ENCODE results near the gene UNC93A.

GRCh38 chr6:167270499-167271311 is 20.4 kb upstream of the UNC93A start:
- TF ChIP-seq PATZ1 (CRISPR knock-in tag; IDR thresholded peaks at IDR 0.05; ENCODE audit: borderline replicate concordance) (no peak), ZNF8 (CRISPR knock-in tag; IDR thresholded peaks at IDR 0.05) (no peak), ZNF565 (CRISPR knock-in tag; conservative IDR thresholded peaks at IDR 0.05; ENCODE audit: low read depth) (no peak)

Measured in SK-N-SH treated with all-trans-retinoic acid at 6 μM for 48 hours (cell line).